Neutrophil (primary cell): ENCODE data around the gene MPHOSPH6.

Source experiments
- H3K27ac ChIP-seq: fragments of 200-600 bp; sonication (generic); 2 replicates; pipeline ENCODE4 v1.5.1; 2016; ENCODE audit warnings: mild to moderate bottlenecking, moderate library complexity
- H3K27me3 ChIP-seq: fragments of 200-600 bp; sonication (generic); 2 replicates; pipeline ENCODE4 v1.6.0; 2016; ENCODE audit warnings: mild to moderate bottlenecking
- H3K36me3 ChIP-seq: fragments of 200-600 bp; sonication (generic); 2 replicates; pipeline ENCODE4 v1.5.1; 2017
- H3K4me1 ChIP-seq, 2 experiments: fragments of 200-600 bp in 1 of 2; sonication (generic) in 1 of 2; 1 replicate in 1 of 2; 2 replicates in 1 of 2; pipeline versions ENCODE4 v1.5.1 to v1.6.1; 2013 to 2016; ENCODE audit warnings: low read depth in 1 of 2, low read length in 1 of 2, mild to moderate bottlenecking in 1 of 2, moderate library complexity in 1 of 2; ENCODE audit not compliant: control insufficient read depth in 1 of 2, insufficient read depth in 1 of 2
- H3K4me3 ChIP-seq, 2 experiments: fragments of 200-600 bp in 1 of 2; sonication (generic) in 1 of 2; 1 replicate in 1 of 2; 2 replicates in 1 of 2; pipeline ENCODE4 v1.5.1; 2013 to 2016; ENCODE audit warnings: low read depth in 1 of 2, low read length in 1 of 2, mild to moderate bottlenecking in 1 of 2, moderate library complexity in 1 of 2
- H3K9me3 ChIP-seq: fragments of 200-600 bp; sonication (generic); 2 replicates; pipeline ENCODE4 v1.5.1; 2016
- TF ChIP-seq, protein P1 (sequence below): fragments of 200-600 bp; sonication (generic); IDR thresholded peaks from 2 replicates; pipeline ENCODE4 v1.5.1; 2016; ENCODE audit warnings: antibody characterized with exemption

The MPHOSPH6 gene

GRCh38 chr16:82175627-82176026 is 5.6 kb upstream of the MPHOSPH6 start:
- Histone ChIP-seq H3K36me3 (no peaks in the 10 kb centered on the region), H3K4me1 (peaks cover under 1% of the 10 kb centered on the region in 2 experiments), H3K9me3 (no peaks in the 10 kb centered on the region), H3K4me3 (no peak overlapping the region), H3K27me3 (peaks cover 44% of the 10 kb centered on the region), H3K27ac (no peak overlapping the region)
- TF ChIP-seq, protein P1, sequence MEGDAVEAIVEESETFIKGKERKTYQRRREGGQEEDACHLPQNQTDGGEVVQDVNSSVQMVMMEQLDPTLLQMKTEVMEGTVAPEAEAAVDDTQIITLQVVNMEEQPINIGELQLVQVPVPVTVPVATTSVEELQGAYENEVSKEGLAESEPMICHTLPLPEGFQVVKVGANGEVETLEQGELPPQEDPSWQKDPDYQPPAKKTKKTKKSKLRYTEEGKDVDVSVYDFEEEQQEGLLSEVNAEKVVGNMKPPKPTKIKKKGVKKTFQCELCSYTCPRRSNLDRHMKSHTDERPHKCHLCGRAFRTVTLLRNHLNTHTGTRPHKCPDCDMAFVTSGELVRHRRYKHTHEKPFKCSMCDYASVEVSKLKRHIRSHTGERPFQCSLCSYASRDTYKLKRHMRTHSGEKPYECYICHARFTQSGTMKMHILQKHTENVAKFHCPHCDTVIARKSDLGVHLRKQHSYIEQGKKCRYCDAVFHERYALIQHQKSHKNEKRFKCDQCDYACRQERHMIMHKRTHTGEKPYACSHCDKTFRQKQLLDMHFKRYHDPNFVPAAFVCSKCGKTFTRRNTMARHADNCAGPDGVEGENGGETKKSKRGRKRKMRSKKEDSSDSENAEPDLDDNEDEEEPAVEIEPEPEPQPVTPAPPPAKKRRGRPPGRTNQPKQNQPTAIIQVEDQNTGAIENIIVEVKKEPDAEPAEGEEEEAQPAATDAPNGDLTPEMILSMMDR = no peak

GRCh38 chr16:82167670-82168069 is 2.4 kb downstream of the MPHOSPH6 start:
- TF ChIP-seq, protein P1 = no peak
- Histone ChIP-seq H3K9me3 (no peaks in the 10 kb centered on the region), H3K4me1 (peaks cover 16% of the 10 kb centered on the region in 2 experiments), H3K27me3 (peaks cover 25% of the 10 kb centered on the region), H3K27ac (no peak overlapping the region), H3K36me3 (peaks cover 18% of the 10 kb centered on the region), H3K4me3 (no peak overlapping the region)

- Histone ChIP-seq H3K4me1 (no peaks in the 10 kb centered on the region), H3K27me3 (no peaks in the 10 kb centered on the region), H3K36me3 (peaks cover 49% of the 10 kb centered on the region), H3K9me3 (no peaks in the 10 kb centered on the region), H3K27ac (no peak overlapping the region), H3K4me3 (no peak overlapping the region)
- TF ChIP-seq, protein P1 = no peak
These were observed 9.8 kb downstream of the MPHOSPH6 start for GRCh38 chr16:82160226-82160625.

DNA sequence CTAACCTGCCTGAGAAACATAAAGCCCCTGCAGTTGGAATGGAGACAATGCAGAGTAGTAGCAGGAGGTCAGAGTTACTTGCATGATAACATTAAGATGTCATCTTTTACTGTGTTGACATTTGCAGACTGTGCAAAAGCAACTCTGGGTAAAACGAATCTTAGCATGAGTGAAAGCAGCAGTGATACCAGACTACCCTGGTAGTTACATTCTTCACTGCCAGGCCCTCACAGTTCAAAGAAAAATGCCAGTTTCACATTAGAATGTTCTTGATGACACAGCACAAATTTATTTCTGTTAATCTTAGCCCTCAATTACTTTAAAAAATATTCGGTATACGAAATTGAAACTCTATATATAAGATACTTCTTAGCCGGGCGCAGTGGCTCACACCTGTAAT is 12.2 kb downstream of the MPHOSPH6 start:
- TF ChIP-seq, protein P1 = no peak
- H3K27ac ChIP-seq = no peak overlapping the region
- peaks cover 33% of the 10 kb centered on the region for H3K36me3 ChIP-seq
- no peaks in the 10 kb centered on the region for H3K27me3 ChIP-seq
- H3K9me3 ChIP-seq = no peaks in the 10 kb centered on the region
- no peak overlapping the region for H3K4me3 ChIP-seq
- no peaks in the 10 kb centered on the region for H3K4me1 ChIP-seq

DNA sequence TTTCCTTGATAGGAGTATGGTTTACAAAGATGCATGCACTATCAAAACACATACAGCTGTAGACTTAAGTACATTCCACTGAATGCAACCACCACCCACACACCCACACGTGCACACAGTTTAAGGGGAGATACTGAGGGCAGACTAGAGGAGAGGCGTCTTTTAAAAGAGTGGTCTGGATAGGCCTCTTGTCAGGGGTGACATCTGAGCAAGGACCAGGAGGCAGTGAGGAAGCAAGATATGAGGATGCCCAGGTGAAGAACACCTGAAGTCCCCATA is 12.6 kb downstream of the MPHOSPH6 start:
- no peaks in the 10 kb centered on the region for H3K4me1 ChIP-seq
- H3K9me3 ChIP-seq = no peaks in the 10 kb centered on the region
- TF ChIP-seq, protein P1 = no peak
- H3K27me3 ChIP-seq = no peaks in the 10 kb centered on the region
- H3K4me3 ChIP-seq = no peak overlapping the region
- no peak overlapping the region for H3K27ac ChIP-seq
- peaks cover 30% of the 10 kb centered on the region for H3K36me3 ChIP-seq
